Measurements from ENCODE around the gene ACKR2. TPM values are rescaled to one million over a fixed set of nuclear protein-coding genes. Genes with fewer than 3 reads are reported as not detected.

The ACKR2 gene
- polyA plus RNA-seq, 3 donors = 0.31 to 2.6 (median 1.7) TPM

GRCh38 chr3:42822828-42823227 is 13.6 kb downstream of the ACKR2 start:
- 89 to 95% (median 95%) methylated on average over 3 of the region's 3 CpGs for WGBS, 3 donors

GRCh38 chr3:42823351-42823750 is 14.1 kb downstream of the ACKR2 start:
- WGBS, 3 donors = 74 to 77% (median 75%) methylated on average over 2 of the region's 2 CpGs
- no peak overlapping the region for H3K27ac ChIP-seq (ENCODE audit: low read depth, low read length)

More at GRCh38 chr3:42822828-42823227, 13.6 kb downstream of the ACKR2 start:
- H3K27ac ChIP-seq (ENCODE audit: low read depth, low read length) = no peak overlapping the region

GRCh38 chr3:42826141-42826540 is 16.9 kb downstream of the ACKR2 start:
- H3K27ac ChIP-seq (ENCODE audit: low read depth, low read length) = no peak overlapping the region

GRCh38 chr3:42827023-42827422 is 17.8 kb downstream of the ACKR2 start:
- no peak overlapping the region for H3K27ac ChIP-seq (ENCODE audit: low read depth, low read length)

- 52 to 78% (median 71%) methylated on average over 4 of the region's 4 CpGs for WGBS, 3 donors
- H3K27ac ChIP-seq (ENCODE audit: low read depth, low read length) = no peak overlapping the region
Observed at GRCh38 chr3:42827654-42828053, 18.4 kb downstream of the ACKR2 start.

GRCh38 chr3:42829083-42829627 is 19.9 kb downstream of the ACKR2 start:
- H3K27ac ChIP-seq (ENCODE audit: low read depth, low read length) = no peak overlapping the region
- 76 to 92% (median 91%) methylated on average over 5 of the region's 5 CpGs for WGBS, 3 donors

- no peak overlapping the region for H3K27ac ChIP-seq (ENCODE audit: low read depth, low read length)
Observed at GRCh38 chr3:42829628-42830436, 20.6 kb downstream of the ACKR2 start.

GRCh38 chr3:42830437-42831320 is 21.4 kb downstream of the ACKR2 start:
- no peak overlapping the region for H3K27ac ChIP-seq (ENCODE audit: low read depth, low read length)
- 39 to 46% (median 41%) methylated on average over 7 of the region's 7 CpGs for WGBS, 3 donors

More at GRCh38 chr3:42829628-42830436, 20.6 kb downstream of the ACKR2 start:
- WGBS, 3 donors = 75 to 78% (median 75%) methylated on average over 5 of the region's 5 CpGs

- H3K27ac ChIP-seq (ENCODE audit: low read depth, low read length) = no peak overlapping the region
- WGBS, 3 donors = 23 to 24% (median 24%) methylated on average over 3 of the region's 3 CpGs
Observed at GRCh38 chr3:42831321-42831713, 22.1 kb downstream of the ACKR2 start.

- 85 to 91% (median 85%) methylated on average over 5 of the region's 5 CpGs for WGBS, 3 donors
- no peak overlapping the region for H3K27ac ChIP-seq (ENCODE audit: low read depth, low read length)
Observed at GRCh38 chr3:42836150-42837123, 27.2 kb downstream of the ACKR2 start.

- WGBS, 3 donors = 74 to 86% (median 75%) methylated on average over 4 of the region's 4 CpGs
- no peak overlapping the region for H3K27ac ChIP-seq (ENCODE audit: low read depth, low read length)
Observed at GRCh38 chr3:42838571-42838970, 29.3 kb downstream of the ACKR2 start.

- WGBS, 3 donors = 31 to 35% (median 32%) methylated on average over 7 of the region's 7 CpGs
- no peak overlapping the region for H3K27ac ChIP-seq (ENCODE audit: low read depth, low read length)
Observed at GRCh38 chr3:42839616-42840015, 30.4 kb downstream of the ACKR2 start.

GRCh38 chr3:42841332-42841731 is 32.1 kb downstream of the ACKR2 start:
- H3K27ac ChIP-seq (ENCODE audit: low read depth, low read length) = no peak overlapping the region
- WGBS, 3 donors = 70 to 88% (median 84%) methylated on average over 1 of the region's 1 CpG

- H3K27ac ChIP-seq (ENCODE audit: low read depth, low read length) = no peak overlapping the region
- 58 to 76% (median 63%) methylated on average over 6 of the region's 6 CpGs for WGBS, 3 donors
Observed at GRCh38 chr3:42843713-42844411, 34.6 kb downstream of the ACKR2 start.

- WGBS, 3 donors = 74 to 90% (median 81%) methylated on average over 1 of the region's 1 CpG
- no peak overlapping the region for H3K27ac ChIP-seq (ENCODE audit: low read depth, low read length)
Observed at GRCh38 chr3:42844412-42844713, 35.1 kb downstream of the ACKR2 start.

GRCh38 chr3:42844815-42845214 is 35.6 kb downstream of the ACKR2 start:
- no peak overlapping the region for H3K27ac ChIP-seq (ENCODE audit: low read depth, low read length)
- WGBS, 3 donors = 82 to 89% (median 83%) methylated on average over 4 of the region's 4 CpGs

GRCh38 chr3:42846685-42847522 is 37.7 kb downstream of the ACKR2 start:
- 33 to 66% (median 34%) methylated on average over 5 of the region's 5 CpGs for WGBS, 3 donors
- H3K27ac ChIP-seq (ENCODE audit: low read depth, low read length) = no peak overlapping the region

All from adipose tissue (tissue), 3 donors.